ENCODE measurements around the gene IQSEC3. TPM values are rescaled to one million over a fixed set of nuclear protein-coding genes. Genes with fewer than 3 reads are reported as not detected.

IQSEC3 gene
- total RNA-seq, 1 donor from 2014 or later = not detected

- H3K4me1 Mint-ChIP-seq = no peaks in the 10 kb centered on the region
- H3K36me3 Mint-ChIP-seq (ENCODE audit: low read depth) = no peaks in the 10 kb centered on the region
- TF ChIP-seq, protein P1, sequence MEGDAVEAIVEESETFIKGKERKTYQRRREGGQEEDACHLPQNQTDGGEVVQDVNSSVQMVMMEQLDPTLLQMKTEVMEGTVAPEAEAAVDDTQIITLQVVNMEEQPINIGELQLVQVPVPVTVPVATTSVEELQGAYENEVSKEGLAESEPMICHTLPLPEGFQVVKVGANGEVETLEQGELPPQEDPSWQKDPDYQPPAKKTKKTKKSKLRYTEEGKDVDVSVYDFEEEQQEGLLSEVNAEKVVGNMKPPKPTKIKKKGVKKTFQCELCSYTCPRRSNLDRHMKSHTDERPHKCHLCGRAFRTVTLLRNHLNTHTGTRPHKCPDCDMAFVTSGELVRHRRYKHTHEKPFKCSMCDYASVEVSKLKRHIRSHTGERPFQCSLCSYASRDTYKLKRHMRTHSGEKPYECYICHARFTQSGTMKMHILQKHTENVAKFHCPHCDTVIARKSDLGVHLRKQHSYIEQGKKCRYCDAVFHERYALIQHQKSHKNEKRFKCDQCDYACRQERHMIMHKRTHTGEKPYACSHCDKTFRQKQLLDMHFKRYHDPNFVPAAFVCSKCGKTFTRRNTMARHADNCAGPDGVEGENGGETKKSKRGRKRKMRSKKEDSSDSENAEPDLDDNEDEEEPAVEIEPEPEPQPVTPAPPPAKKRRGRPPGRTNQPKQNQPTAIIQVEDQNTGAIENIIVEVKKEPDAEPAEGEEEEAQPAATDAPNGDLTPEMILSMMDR (IDR thresholded peaks at IDR 0.05) = no peak
- H3K27me3 Mint-ChIP-seq = no peaks in the 10 kb centered on the region
- intact Hi-C loops (cut with micrococcal nuclease) = no loop called here
- no peak overlapping the region for H3K27ac Mint-ChIP-seq
- H3K9me3 Mint-ChIP-seq = no peaks in the 10 kb centered on the region
- H3K4me3 Mint-ChIP-seq = no peak overlapping the region
- POLR2A ChIA-PET = no interaction called here
- CTCF ChIA-PET = no interaction called here
- no peak for ATAC-seq (ENCODE audit: low read depth)
- DNase-seq = no peak
Measured at GRCh38 chr12:162467-163307, 96.1 kb downstream of the IQSEC3 start.

- H3K4me3 Mint-ChIP-seq = no peak overlapping the region
- no peak overlapping the region for H3K27ac Mint-ChIP-seq
- no peak for ATAC-seq (ENCODE audit: low read depth)
- CTCF ChIA-PET = no interaction called here
- no peak for DNase-seq
- H3K36me3 Mint-ChIP-seq (ENCODE audit: low read depth) = no peaks in the 10 kb centered on the region
- no peaks in the 10 kb centered on the region for H3K9me3 Mint-ChIP-seq
- TF ChIP-seq, protein P1 (IDR thresholded peaks at IDR 0.05) = no peak
- intact Hi-C loops (cut with micrococcal nuclease) = no loop called here
- peaks cover under 1% of the 10 kb centered on the region for H3K27me3 Mint-ChIP-seq
- no peaks in the 10 kb centered on the region for H3K4me1 Mint-ChIP-seq
- POLR2A ChIA-PET = no interaction called here
Measured at GRCh38 chr12:163406-163986, 96.9 kb downstream of the IQSEC3 start.

DNA sequence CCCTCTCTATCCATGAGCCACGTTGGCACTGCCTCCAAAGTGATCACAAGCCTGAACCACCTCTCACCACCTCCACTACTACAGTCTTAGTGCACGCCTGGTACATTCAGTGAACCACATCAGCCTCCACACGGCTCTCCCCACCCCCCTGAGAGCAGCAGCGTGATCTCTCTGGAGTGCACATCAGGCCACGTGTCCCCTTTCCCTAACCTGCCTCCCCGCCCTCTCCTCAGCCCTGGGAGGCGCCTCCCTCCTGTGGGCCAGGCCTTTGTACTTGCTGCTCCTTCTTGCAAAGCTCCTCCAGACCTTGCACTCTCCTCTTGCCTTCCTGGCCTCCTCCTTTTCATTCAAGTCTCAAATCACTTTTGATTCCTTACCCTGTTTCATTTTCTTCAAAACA is 97.6 kb downstream of the IQSEC3 start:
- no peak overlapping the region for H3K4me3 Mint-ChIP-seq

DNA sequence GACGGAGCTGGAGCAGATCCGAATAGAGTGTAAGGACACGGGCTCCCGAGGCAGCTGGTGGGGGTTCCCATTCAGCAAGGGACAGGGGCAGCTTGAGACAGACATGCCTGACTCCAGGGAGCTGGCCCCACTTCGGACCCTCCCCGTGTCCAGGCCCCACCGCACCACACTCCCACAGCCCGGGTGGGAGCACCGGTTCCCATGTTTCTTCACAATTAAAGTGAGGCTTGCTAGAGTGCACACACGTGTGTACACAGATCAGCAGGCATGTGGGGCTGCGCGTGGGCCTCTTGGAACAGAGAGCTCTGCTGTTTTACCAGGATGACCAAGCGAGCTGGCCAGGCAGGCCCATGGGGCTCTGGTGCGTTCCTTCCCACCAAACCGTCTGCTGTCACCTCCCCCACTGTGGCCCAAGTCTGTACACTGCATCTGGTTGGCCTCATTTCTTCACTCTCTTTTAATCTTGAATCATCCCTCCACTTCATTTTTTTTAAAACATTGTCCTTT is 99.3 kb downstream of the IQSEC3 start:
- H3K27me3 Mint-ChIP-seq = peaks cover 12% of the 10 kb centered on the region
- TF ChIP-seq, protein P1 (IDR thresholded peaks at IDR 0.05) = no peak
- H3K36me3 Mint-ChIP-seq (ENCODE audit: low read depth) = no peaks in the 10 kb centered on the region
- intact Hi-C loops (cut with micrococcal nuclease) = no loop called here
- no peak overlapping the region for H3K4me3 Mint-ChIP-seq
- CTCF ChIA-PET = no interaction called here
- no peaks in the 10 kb centered on the region for H3K9me3 Mint-ChIP-seq
- POLR2A ChIA-PET = no interaction called here
- H3K4me1 Mint-ChIP-seq = no peaks in the 10 kb centered on the region
- no peak overlapping the region for H3K27ac Mint-ChIP-seq
- DNase-seq = no peak
- no peak for ATAC-seq (ENCODE audit: low read depth)

More for the DNA sequence above, 97.6 kb downstream of the IQSEC3 start:
- H3K9me3 Mint-ChIP-seq = no peaks in the 10 kb centered on the region
- no peaks in the 10 kb centered on the region for H3K36me3 Mint-ChIP-seq (ENCODE audit: low read depth)
- TF ChIP-seq, protein P1 (IDR thresholded peaks at IDR 0.05) = no peak
- no peak for ATAC-seq (ENCODE audit: low read depth)
- no peak overlapping the region for H3K27ac Mint-ChIP-seq
- intact Hi-C loops (cut with micrococcal nuclease) = no loop called here
- ChIA-PET CTCF (no interaction called here), POLR2A (no interaction called here)
- DNase-seq = no peak
- H3K27me3 Mint-ChIP-seq = peaks cover 4% of the 10 kb centered on the region
- no peaks in the 10 kb centered on the region for H3K4me1 Mint-ChIP-seq

GRCh38 chr12:166425-167075 is 100.0 kb downstream of the IQSEC3 start:
- ChIA-PET POLR2A (no interaction called here), CTCF (no interaction called here)
- H3K4me3 Mint-ChIP-seq = no peak overlapping the region
- TF ChIP-seq, protein P1 (IDR thresholded peaks at IDR 0.05) = no peak
- peaks cover 12% of the 10 kb centered on the region for H3K27me3 Mint-ChIP-seq
- no peaks in the 10 kb centered on the region for H3K9me3 Mint-ChIP-seq
- ATAC-seq (ENCODE audit: low read depth) (no peak), DNase-seq (no peak)
- no peak overlapping the region for H3K27ac Mint-ChIP-seq
- no peaks in the 10 kb centered on the region for H3K36me3 Mint-ChIP-seq (ENCODE audit: low read depth)
- intact Hi-C loops (cut with micrococcal nuclease) = no loop called here
- no peaks in the 10 kb centered on the region for H3K4me1 Mint-ChIP-seq

Data from activated B cell treated with CpG ODN at 0.5 μM for 24 hours (primary cell).